Tibial artery (tissue), 4 donors: ENCODE data around the gene VPS13D.

Experiments used
- DNase-seq, 2 donors: peaks; one replicate each; pipeline ENCODE4 v3.0.0-alpha.2; 2019
- H3K27ac ChIP-seq, 2 donors: fragments of 200-600 bp; sonication (generic) in 1 of 2; 1 replicate in 1 of 2; 2 replicates in 1 of 2; pipeline ENCODE4 v1.5.1; 2018 to 2019; ENCODE audit warnings: mild to moderate bottlenecking in 1 of 2
- H3K27me3 ChIP-seq, 2 donors: fragments of 200-600 bp; sonication (generic) in 1 of 2; one replicate each; pipeline versions ENCODE4 v1.5.1 to v1.6.0; 2016 to 2019
- H3K36me3 ChIP-seq, 3 donors: fragments of 200-600 bp; sonication (generic) in 2 of 3; one replicate each; pipeline ENCODE4 v1.5.1; 2016 to 2019; ENCODE audit warnings: mild to moderate bottlenecking in 2 of 3
- H3K4me1 ChIP-seq, 4 donors: fragments of 200-600 bp; sonication (generic) in 2 of 4; 1 replicate in 3 of 4; 2 replicates in 1 of 4; pipeline ENCODE4 v1.5.1; 2016 to 2019
- H3K4me3 ChIP-seq, 2 donors: fragments of 200-600 bp; sonication (generic) in 1 of 2; 1 replicate in 1 of 2; 2 replicates in 1 of 2; pipeline ENCODE4 v1.5.1; 2018 to 2019; ENCODE audit warnings: mild to moderate bottlenecking in 2 of 2
- H3K9me3 ChIP-seq, 3 donors: fragments of 200-600 bp; sonication (generic) in 1 of 3; one replicate each; pipeline ENCODE4 v1.5.1; 2016 to 2019
- CTCF ChIP-seq, 2 experiments: fragments of 200-600 bp in 1 of 2; fragments of 450-650 bp in 1 of 2; IDR thresholded peaks; one replicate each; pipeline ENCODE4 v1.5.1; 2017 to 2019; ENCODE audit warnings: antibody characterized with exemption in 2 of 2, mild to moderate bottlenecking in 1 of 2, moderate library complexity in 1 of 2
- intact Hi-C: fragments of 100-400 bp; cut with DNase I; formaldehyde crosslinking; loops from one replicate; pipeline ENCODE4 v1.15.0; 2023; ENCODE audit warnings: low total_unique reads

Gene VPS13D

GRCh38 chr1:12244078-12244477 is 14.2 kb downstream of the VPS13D start:
- no peak for TF ChIP-seq CTCF (IDR thresholded peaks at IDR 0.05)
- intact Hi-C loops, result no loop called here
- H3K36me3 ChIP-seq, result peaks cover 39 to 63% (median 47%) of the 10 kb centered on the region in 3 donors
- no peak overlapping the region for H3K4me3 ChIP-seq
- H3K27ac ChIP-seq, result peak overlapping the region; percentile 68 to 74
- peaks cover 0 to 35% (median 22%) of the 10 kb centered on the region in 4 donors for H3K4me1 ChIP-seq
- H3K9me3 ChIP-seq, result no peaks in the 10 kb centered on the region
- no peak for DNase-seq
- H3K27me3 ChIP-seq, result no peaks in the 10 kb centered on the region

DNA sequence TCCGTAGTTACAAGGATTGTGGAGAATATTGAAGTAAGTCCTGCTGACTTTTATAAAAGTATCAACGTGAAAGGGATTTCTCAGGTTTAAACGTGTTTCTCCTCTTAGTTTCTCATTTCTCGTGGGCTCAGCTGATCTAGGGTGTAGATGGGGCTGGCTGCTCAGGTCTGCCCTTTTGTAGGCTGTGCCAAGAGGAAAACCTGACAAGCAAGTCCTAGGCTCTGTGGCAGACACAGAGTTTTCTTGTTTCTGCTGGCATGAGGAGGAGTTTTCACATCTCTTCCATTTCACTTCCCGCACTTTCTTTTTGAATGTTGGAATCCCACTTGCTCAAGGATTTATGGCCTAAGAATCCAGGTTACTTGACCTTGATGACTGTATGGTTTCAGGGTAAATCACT is 14.8 kb downstream of the VPS13D start:
- intact Hi-C loops, result no loop called here
- DNase-seq, result no peak
- peak overlapping the region; percentile 68 to 74 for H3K27ac ChIP-seq
- peaks cover 44 to 63% (median 50%) of the 10 kb centered on the region in 3 donors for H3K36me3 ChIP-seq
- TF ChIP-seq CTCF (IDR thresholded peaks at IDR 0.05), result no peak
- H3K4me3 ChIP-seq, result no peak overlapping the region
- peaks cover 0 to 35% (median 22%) of the 10 kb centered on the region in 4 donors for H3K4me1 ChIP-seq
- H3K9me3 ChIP-seq, result no peaks in the 10 kb centered on the region
- H3K27me3 ChIP-seq, result no peaks in the 10 kb centered on the region

GRCh38 chr1:12245116-12245515 is 15.3 kb downstream of the VPS13D start:
- intact Hi-C loops, result no loop called here
- H3K36me3 ChIP-seq, result peaks cover 49 to 68% (median 51%) of the 10 kb centered on the region in 3 donors

DNA sequence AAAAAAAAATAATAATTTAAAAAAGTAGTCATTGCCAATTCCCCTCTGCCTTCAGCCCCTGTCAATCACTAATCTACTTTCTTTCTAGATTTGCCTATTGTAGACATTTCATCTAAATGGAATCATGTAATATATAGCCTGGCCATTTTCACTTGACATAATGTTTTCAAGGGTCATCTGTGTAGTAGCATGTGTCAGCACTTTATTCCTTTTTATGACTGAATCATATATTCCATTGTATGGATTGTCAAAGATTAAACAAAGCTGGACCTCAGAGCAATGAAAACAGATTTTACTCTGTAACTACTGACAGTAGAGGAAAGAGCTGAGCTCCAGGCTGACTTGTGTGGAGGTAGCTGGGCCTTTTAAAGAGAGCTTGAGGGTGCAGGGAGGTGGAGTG is 15.9 kb downstream of the VPS13D start:
- Histone ChIP-seq H3K27me3 (no peaks in the 10 kb centered on the region), H3K9me3 (no peaks in the 10 kb centered on the region), H3K4me1 (peaks cover 0 to 35% (median 22%) of the 10 kb centered on the region in 4 donors), H3K27ac (peak overlapping the region; percentile 68 to 74), H3K36me3 (peaks cover 54 to 74% (median 57%) of the 10 kb centered on the region in 3 donors), H3K4me3 (no peak overlapping the region)
- TF ChIP-seq CTCF (IDR thresholded peaks at IDR 0.05), result no peak
- no peak for DNase-seq
- intact Hi-C loops, result no loop called here

More at GRCh38 chr1:12245116-12245515, 15.3 kb downstream of the VPS13D start:
- TF ChIP-seq CTCF (IDR thresholded peaks at IDR 0.05), result no peak
- H3K27me3 ChIP-seq, result no peaks in the 10 kb centered on the region
- no peak for DNase-seq
- H3K4me1 ChIP-seq, result peaks cover 0 to 35% (median 22%) of the 10 kb centered on the region in 4 donors
- no peak overlapping the region for H3K4me3 ChIP-seq
- H3K27ac ChIP-seq, result peak overlapping the region; percentile 68 to 74
- no peaks in the 10 kb centered on the region for H3K9me3 ChIP-seq

GRCh38 chr1:12246584-12246983 is 16.8 kb downstream of the VPS13D start:
- peaks cover 56 to 76% (median 57%) of the 10 kb centered on the region in 3 donors for H3K36me3 ChIP-seq
- intact Hi-C loops, result no loop called here

More at GRCh38 chr1:12246584-12246983, 16.8 kb downstream of the VPS13D start:
- DNase-seq, result peak; percentile 39 to 84
- Histone ChIP-seq H3K27me3 (no peaks in the 10 kb centered on the region), H3K9me3 (no peaks in the 10 kb centered on the region), H3K4me1 (peaks cover 0 to 35% (median 22%) of the 10 kb centered on the region in 4 donors), H3K4me3 (no peak overlapping the region), H3K27ac (peak overlapping the region; percentile 68 to 74)
- TF ChIP-seq CTCF (IDR thresholded peaks at IDR 0.05), result no peak
